ENCODE data around the gene CARD18.

The CARD18 gene

DNA sequence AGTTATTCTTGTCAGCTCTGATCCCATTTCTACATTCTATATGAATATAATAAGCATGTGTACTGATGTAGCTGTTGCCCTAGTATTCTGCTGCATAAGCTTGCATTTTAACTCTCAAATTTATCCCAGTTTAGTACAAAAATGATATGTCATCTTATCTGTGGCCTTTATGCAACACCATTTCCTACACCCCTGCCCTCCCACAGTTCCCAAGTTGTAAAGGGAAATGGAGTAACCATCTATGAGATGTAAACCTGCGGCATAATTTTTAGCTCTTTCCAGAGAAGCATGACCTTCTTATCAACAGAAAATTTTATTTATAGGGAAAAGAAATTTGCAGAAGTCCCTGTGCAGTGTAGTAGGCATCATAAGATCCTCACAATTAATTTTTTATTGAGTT lies 18.9 kb upstream of the CARD18 start:
- Histone ChIP-seq H3K4me3 (no peak overlapping the region), H3K36me3 (no peaks in the 10 kb centered on the region), H3K27me3 (no peaks in the 10 kb centered on the region), H3K4me1 (no peaks in the 10 kb centered on the region), H3K27ac (no peak overlapping the region), H3K9me3 (no peaks in the 10 kb centered on the region)
- TF ChIP-seq, protein P1, sequence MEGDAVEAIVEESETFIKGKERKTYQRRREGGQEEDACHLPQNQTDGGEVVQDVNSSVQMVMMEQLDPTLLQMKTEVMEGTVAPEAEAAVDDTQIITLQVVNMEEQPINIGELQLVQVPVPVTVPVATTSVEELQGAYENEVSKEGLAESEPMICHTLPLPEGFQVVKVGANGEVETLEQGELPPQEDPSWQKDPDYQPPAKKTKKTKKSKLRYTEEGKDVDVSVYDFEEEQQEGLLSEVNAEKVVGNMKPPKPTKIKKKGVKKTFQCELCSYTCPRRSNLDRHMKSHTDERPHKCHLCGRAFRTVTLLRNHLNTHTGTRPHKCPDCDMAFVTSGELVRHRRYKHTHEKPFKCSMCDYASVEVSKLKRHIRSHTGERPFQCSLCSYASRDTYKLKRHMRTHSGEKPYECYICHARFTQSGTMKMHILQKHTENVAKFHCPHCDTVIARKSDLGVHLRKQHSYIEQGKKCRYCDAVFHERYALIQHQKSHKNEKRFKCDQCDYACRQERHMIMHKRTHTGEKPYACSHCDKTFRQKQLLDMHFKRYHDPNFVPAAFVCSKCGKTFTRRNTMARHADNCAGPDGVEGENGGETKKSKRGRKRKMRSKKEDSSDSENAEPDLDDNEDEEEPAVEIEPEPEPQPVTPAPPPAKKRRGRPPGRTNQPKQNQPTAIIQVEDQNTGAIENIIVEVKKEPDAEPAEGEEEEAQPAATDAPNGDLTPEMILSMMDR (IDR thresholded peaks at IDR 0.05), result no peak
- intact Hi-C loops (cut with DNase I; ENCODE audit: low total_unique reads), result no loop called here
- no peak for DNase-seq

DNA sequence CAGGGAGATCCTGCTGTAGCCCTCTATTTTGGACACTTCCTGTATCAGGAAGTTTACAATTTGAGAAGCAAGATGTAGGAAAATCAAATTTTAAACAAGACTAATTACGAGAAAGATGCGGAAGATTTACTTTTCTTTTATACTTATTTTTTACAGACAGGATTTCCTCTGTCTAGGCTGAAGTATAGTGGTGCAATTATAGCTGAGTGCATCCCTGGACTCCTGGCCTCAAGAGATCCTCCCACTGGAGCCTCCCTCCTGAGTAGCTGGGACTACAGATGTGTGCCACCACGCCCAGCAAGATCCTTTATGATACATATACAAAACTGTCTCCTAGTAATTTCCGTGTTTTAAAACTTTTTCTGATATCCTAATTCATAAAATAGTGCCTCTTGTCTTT lies 17.2 kb upstream of the CARD18 start:
- Histone ChIP-seq H3K27me3 (no peaks in the 10 kb centered on the region), H3K27ac (no peak overlapping the region), H3K36me3 (no peaks in the 10 kb centered on the region), H3K4me1 (no peaks in the 10 kb centered on the region), H3K4me3 (no peak overlapping the region), H3K9me3 (no peaks in the 10 kb centered on the region)
- no peak for DNase-seq
- intact Hi-C loops (cut with DNase I; ENCODE audit: low total_unique reads), result no loop called here
- TF ChIP-seq, protein P1 (IDR thresholded peaks at IDR 0.05), result no peak

DNA sequence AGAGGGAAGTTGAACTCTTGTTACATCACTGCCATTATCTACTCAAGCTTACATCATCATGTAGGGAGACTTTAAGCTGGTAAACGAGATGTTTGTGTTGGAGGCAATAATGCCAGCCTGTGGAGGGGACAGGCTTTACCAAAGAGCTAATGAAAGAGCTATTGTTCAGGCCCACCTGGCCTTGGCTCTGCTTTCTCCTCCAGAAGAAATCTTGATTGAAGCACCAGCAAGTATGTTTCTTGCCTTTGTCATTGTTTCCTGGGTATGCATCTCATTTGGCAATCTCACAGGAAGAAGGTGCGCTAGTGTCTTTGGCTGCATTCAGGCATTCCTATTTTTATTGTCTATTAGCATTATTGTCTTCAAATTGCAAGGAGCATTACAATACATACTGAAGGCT lies 16.7 kb upstream of the CARD18 start:
- H3K27ac ChIP-seq, result no peak overlapping the region
- intact Hi-C loops (cut with DNase I; ENCODE audit: low total_unique reads), result no loop called here
- no peaks in the 10 kb centered on the region for H3K4me1 ChIP-seq
- no peaks in the 10 kb centered on the region for H3K36me3 ChIP-seq
- H3K9me3 ChIP-seq, result no peaks in the 10 kb centered on the region
- H3K27me3 ChIP-seq, result no peaks in the 10 kb centered on the region
- TF ChIP-seq, protein P1 (IDR thresholded peaks at IDR 0.05), result no peak
- H3K4me3 ChIP-seq, result no peak overlapping the region
- DNase-seq, result no peak

DNA sequence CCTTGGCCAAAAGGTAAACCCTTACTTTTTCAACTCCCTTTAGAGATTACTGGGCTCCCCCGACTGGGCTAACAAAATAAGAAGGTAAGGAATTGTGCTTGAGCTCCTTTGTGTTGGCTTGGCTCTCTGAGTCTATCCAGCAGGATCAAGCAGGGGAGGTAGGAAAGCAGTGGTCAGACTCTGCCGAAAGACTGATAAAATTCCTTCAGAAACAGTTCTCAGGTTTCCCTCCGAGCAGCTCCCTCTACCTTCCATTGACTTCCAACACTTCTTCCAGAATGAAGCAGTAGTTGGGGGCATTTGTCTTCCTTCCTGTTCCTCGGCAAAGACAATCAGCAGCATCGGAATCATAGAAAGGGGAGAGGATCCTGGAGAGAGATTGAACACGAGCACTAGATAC lies 16.1 kb upstream of the CARD18 start:
- intact Hi-C loops (cut with DNase I; ENCODE audit: low total_unique reads), result no loop called here
- TF ChIP-seq, protein P1 (IDR thresholded peaks at IDR 0.05), result no peak
- no peak overlapping the region for H3K27ac ChIP-seq
- no peaks in the 10 kb centered on the region for H3K9me3 ChIP-seq
- H3K4me3 ChIP-seq, result no peak overlapping the region
- H3K36me3 ChIP-seq, result no peaks in the 10 kb centered on the region
- DNase-seq, result no peak
- H3K27me3 ChIP-seq, result no peaks in the 10 kb centered on the region
- H3K4me1 ChIP-seq, result no peaks in the 10 kb centered on the region

DNA sequence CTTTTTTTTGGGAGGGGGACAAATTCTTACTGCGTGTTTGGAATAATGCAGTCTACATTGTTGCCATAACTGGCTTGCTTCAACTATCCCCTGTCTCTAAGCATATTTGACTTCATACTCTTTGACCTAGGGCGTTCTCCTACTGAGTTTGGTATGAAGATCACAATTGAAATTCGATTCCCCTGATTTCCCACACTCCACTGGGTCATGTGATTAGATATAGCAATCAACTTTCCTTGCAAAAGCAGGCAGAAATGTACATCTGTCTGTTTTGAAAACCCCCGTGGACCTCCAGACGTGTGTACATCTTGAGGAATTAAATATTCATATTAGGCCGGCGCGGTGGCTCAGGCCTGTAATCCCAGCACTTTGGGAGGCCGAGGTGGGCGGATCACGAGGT lies 13.8 kb upstream of the CARD18 start:
- intact Hi-C loops (cut with DNase I; ENCODE audit: low total_unique reads), result no loop called here
- H3K9me3 ChIP-seq, result no peaks in the 10 kb centered on the region
- TF ChIP-seq, protein P1 (IDR thresholded peaks at IDR 0.05), result no peak

DNA sequence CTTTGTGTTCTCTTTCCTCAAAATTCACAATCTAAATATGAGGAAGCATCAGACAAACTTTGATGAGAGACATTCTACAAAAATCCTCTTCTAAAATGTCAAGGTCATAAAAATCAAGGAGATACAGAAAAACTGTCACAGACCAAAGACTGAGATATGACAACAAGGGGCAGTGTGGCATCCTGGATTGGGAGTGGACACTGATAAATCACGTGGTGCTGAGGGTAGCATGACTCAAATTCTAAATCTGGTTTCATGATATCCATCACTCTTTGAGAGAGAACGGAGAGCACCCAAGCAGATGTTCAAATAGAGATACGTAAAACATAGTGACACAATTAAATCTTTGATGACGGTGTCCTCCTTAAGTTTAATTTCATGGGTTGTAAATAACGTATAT lies 13.0 kb upstream of the CARD18 start:
- no peak for DNase-seq
- no peaks in the 10 kb centered on the region for H3K9me3 ChIP-seq
- H3K27ac ChIP-seq, result no peak overlapping the region
- no peak overlapping the region for H3K4me3 ChIP-seq
- no peaks in the 10 kb centered on the region for H3K36me3 ChIP-seq
- intact Hi-C loops (cut with DNase I; ENCODE audit: low total_unique reads), result no loop called here
- H3K4me1 ChIP-seq, result no peaks in the 10 kb centered on the region
- TF ChIP-seq, protein P1 (IDR thresholded peaks at IDR 0.05), result no peak
- H3K27me3 ChIP-seq, result no peaks in the 10 kb centered on the region

More for the DNA sequence above, 13.8 kb upstream of the CARD18 start:
- no peaks in the 10 kb centered on the region for H3K4me1 ChIP-seq
- no peak overlapping the region for H3K27ac ChIP-seq
- no peak overlapping the region for H3K4me3 ChIP-seq
- no peak for DNase-seq
- H3K36me3 ChIP-seq, result no peaks in the 10 kb centered on the region
- H3K27me3 ChIP-seq, result no peaks in the 10 kb centered on the region

Data from tibial artery (tissue), 4 donors.